Ovary (tissue), 3 donors: ENCODE results near the gene FOXP1.

Experiments used
- POLR2A ChIP-seq: fragments of 450-650 bp; IDR thresholded peaks from one replicate; pipeline ENCODE4 v1.6.1; 2017; ENCODE audit warnings: antibody characterized with exemption, mild to moderate bottlenecking, moderate library complexity
- TF ChIP-seq, protein P1 (sequence below), 3 donors: fragments of 450-650 bp in 2 of 3; fragments of 200-600 bp in 1 of 3; IDR thresholded peaks; one replicate each; pipeline versions ENCODE4 v1.5.1 to v1.8.0; 2016 to 2022; ENCODE audit warnings: antibody characterized with exemption in 3 of 3, mild to moderate bottlenecking in 1 of 3
- donor health status: DM: no; HTN: no; CAD: no.

DNA sequence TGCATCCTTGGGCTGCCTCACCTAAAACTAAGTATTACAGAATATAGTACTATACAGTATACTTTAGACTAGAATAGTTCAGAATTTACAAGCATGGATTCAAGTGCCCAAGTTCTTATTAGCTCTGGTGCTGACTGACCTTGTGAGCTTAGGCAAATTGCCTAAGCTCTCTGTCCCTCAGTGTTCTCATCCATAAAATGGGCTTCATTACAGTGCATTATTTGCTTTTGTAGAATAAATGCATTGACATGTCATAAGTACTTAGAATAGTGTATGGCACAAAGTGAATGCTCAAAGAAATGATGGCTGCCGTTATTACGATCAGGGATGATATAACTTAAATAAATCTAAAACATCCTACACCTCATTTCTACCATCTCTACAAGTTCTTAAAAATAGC, 269.7 kb downstream of the FOXP1 start:
- no peak for TF ChIP-seq POLR2A
- TF ChIP-seq, protein P1, sequence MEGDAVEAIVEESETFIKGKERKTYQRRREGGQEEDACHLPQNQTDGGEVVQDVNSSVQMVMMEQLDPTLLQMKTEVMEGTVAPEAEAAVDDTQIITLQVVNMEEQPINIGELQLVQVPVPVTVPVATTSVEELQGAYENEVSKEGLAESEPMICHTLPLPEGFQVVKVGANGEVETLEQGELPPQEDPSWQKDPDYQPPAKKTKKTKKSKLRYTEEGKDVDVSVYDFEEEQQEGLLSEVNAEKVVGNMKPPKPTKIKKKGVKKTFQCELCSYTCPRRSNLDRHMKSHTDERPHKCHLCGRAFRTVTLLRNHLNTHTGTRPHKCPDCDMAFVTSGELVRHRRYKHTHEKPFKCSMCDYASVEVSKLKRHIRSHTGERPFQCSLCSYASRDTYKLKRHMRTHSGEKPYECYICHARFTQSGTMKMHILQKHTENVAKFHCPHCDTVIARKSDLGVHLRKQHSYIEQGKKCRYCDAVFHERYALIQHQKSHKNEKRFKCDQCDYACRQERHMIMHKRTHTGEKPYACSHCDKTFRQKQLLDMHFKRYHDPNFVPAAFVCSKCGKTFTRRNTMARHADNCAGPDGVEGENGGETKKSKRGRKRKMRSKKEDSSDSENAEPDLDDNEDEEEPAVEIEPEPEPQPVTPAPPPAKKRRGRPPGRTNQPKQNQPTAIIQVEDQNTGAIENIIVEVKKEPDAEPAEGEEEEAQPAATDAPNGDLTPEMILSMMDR (IDR thresholded peaks at IDR 0.05) = no peak
